Adipocyte (in vitro differentiated cells): Measurements from ENCODE around the gene OR10H3.
A peak's percentile ranks its signal among the peaks of the same experiment; 100 is the strongest.
"Not testable (repeated sequence)": the region's sequence is repeated elsewhere in the genome, so short reads cannot be mapped to it uniquely, and the experiment has no call there.

Experiments used
- DNase-seq: peaks from one replicate; pipeline ENCODE4 v3.0.0-alpha.2; 2015; ENCODE audit warnings: low read depth
- H3K27me3 ChIP-seq: replicated peaks from 2 replicates; pipeline ENCODE4 v1.7.0; 2013; ENCODE audit warnings: mild to moderate bottlenecking, low read length, moderate library complexity; ENCODE audit not compliant: control insufficient read depth, insufficient read depth
- H3K36me3 ChIP-seq: 2 replicates; pipeline ENCODE4 v1.7.0; 2013; ENCODE audit warnings: low read length, mild to moderate bottlenecking, moderate library complexity; ENCODE audit not compliant: control insufficient read depth, insufficient read depth, severe bottlenecking
- H3K4me1 ChIP-seq: 2 replicates; pipeline ENCODE4 v1.7.0; 2013; ENCODE audit warnings: mild to moderate bottlenecking, low read length, moderate library complexity; ENCODE audit not compliant: control insufficient read depth, insufficient read depth
- H3K4me3 ChIP-seq: 2 replicates; pipeline ENCODE4 v1.7.0; 2013; ENCODE audit warnings: mild to moderate bottlenecking, low read length, moderate library complexity
- H3K9ac ChIP-seq: 2 replicates; pipeline ENCODE4 v1.7.0; 2013; ENCODE audit warnings: mild to moderate bottlenecking, low read length, moderate library complexity
- H3K9me3 ChIP-seq: 2 replicates; pipeline ENCODE4 v1.7.0; 2013; ENCODE audit warnings: mild to moderate bottlenecking, low read length, moderate library complexity; ENCODE audit not compliant: control insufficient read depth

OR10H3 gene

DNA sequence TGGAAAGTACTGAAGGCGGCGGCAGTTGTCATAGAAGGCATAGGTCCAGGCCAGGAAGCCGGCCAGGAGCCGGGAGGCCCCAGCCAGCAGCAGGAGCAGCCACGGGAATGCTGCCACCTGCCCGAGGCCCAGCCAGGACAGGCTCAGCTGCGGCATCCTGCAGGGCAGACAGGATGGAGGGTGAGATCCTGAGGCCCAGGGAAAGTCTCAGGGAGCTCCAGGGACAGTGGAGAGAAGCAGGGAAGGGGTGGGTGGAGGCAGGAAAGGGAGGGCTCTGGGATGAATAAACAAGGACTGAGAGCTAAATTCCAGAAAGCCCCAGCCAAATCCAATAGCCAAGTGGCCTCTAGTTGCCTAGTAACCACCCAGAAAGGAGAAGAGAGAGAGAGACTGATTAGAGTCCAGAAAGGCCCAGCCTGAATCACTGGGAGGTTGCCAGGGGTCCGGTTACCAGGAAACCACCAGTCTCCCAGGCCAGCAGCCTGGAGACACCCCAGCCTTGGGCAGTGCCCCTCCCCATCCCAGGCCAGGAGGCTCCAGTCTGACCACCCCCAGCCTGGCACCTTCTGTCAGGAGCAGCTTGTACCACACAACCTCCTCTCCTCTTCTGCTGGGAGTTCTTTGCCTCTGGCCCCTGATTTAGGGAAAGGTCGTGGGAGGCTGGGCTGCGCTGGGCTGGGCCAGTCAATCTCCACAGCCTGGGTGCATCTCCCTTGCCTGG is 42.1 kb downstream of the OR10H3 start:
- Histone ChIP-seq H3K9ac (no peak overlapping the region), H3K27me3 (no peaks in the 10 kb centered on the region), H3K4me1 (no peaks in the 10 kb centered on the region), H3K4me3 (no peak overlapping the region), H3K9me3 (peaks cover 3% of the 10 kb centered on the region), H3K36me3 (no peaks in the 10 kb centered on the region)
- peak; percentile 1 for DNase-seq

DNA sequence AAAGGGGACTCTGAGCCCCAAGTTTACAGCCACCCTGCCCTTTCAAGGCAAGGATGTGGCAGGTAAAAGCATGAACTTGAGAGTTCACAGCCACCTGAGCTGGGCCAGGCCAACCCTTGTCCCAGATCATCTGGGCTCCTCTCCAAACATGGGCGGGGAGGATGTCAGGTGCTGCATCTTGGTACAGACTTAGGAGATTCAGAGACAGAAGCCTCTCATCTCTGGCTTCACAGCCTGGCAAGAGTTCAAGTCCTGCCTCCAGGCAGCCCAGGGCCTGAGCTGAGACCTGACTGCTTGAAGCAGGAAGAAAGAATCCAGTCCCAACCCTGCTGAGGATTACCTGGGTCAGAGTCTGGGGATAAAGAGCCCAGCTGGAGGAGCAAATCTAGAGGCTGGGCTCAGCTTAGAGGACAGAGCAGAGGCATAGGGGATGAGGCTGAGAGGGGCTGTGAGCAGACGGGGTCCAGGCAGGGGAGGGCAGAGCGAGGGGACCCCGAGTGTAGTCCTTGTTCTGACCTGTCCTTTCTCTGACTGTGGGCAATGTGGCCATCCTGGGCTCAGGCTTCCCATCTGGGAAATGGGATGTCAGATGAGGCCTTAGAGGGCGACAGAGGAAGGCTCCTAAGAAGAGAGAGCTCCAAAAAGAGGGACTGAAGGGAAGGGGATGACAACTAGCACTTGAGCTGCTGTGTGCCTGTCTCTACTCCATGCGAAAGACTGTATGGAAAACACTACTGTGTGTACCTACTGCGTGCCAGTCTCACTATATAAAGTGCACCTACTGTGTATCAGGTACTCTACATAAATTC is 43.0 kb downstream of the OR10H3 start:
- Histone ChIP-seq H3K4me3 (no peak overlapping the region), H3K4me1 (no peaks in the 10 kb centered on the region)
- no peak for DNase-seq

GRCh38 chr19:15781661-15782060 is 43.9 kb downstream of the OR10H3 start:
- Histone ChIP-seq H3K4me3 (no peak overlapping the region), H3K4me1 (no peaks in the 10 kb centered on the region), H3K36me3 (no peaks in the 10 kb centered on the region), H3K27me3 (no peaks in the 10 kb centered on the region), H3K9me3 (no peaks in the 10 kb centered on the region), H3K9ac (no peak overlapping the region)
- DNase-seq = no peak

More for the DNA sequence above, 43.0 kb downstream of the OR10H3 start:
- Histone ChIP-seq H3K9me3 (no peaks in the 10 kb centered on the region), H3K9ac (no peak overlapping the region), H3K27me3 (no peaks in the 10 kb centered on the region), H3K36me3 (no peaks in the 10 kb centered on the region)

DNA sequence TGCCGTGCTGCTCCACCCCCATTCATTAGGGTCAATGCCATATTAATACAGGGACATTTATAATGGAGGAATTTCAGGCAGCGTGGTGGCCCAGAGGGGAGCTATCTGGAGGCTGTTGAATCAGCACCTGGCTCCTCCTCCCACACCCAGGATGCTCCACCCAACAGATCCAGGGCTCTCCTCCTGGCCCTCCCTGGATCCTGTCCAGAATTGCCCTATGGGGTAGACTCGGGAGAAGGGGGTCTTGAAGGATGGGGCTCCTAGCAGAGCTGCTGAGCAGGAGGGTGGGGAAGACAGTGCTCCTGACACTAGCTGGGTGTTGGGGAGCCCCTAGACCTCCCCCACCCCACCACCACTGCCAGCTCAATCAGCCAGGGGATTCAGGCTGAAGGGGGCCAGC is 44.4 kb downstream of the OR10H3 start:
- no peak for DNase-seq
- Histone ChIP-seq H3K4me3 (no peak overlapping the region), H3K4me1 (no peaks in the 10 kb centered on the region), H3K9ac (no peak overlapping the region), H3K36me3 (no peaks in the 10 kb centered on the region), H3K9me3 (no peaks in the 10 kb centered on the region), H3K27me3 (peaks cover 5% of the 10 kb centered on the region)

DNA sequence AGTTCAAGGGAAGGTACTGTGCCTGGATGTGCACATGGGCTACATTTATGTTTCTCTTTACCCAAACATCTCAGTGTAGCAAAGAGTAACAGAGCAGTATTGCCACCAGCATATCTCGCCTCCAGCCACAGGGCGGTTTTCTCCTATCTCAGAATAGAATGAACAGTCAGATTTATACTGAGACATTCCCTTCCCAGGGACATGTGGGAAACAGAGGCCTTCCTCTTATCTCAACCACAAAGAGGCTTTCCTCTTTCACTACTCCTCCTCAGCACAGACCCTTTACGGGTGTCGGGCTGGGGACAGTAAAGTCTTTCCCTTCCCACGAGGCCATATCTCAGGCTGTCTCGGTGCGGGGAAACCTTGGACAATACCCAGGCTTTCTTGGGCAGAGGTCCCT is 45.1 kb downstream of the OR10H3 start:
- H3K4me1 ChIP-seq, DNase-seq: not testable (repeated sequence)

DNA sequence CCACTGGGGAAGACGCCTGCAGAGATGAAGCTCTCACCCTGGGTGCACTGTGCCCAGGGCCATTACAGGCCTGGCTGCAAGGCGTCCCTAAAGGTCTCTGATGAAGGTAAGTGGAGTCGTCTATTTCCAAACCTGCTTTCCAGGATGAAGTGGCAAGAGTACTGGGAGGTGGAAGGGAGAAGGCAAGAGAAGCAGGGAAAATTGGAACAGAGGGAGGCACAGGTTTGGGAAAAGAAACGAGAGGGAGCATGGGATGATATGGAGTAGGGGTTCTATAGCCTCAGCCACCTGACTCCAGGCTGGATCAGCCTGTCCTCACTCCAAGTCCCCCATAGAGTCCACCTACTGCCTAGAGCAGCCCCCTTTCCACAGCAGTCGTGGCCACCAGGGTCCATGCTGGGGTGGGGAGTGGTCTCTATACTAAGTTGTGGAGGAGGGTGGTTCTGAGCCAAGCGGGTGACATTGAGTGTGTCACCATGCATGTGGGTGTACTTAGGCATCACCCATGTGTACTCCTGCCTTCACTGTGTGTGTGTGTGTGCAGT is 49.9 kb downstream of the OR10H3 start, which contains the start of gene OR10H5:
TSS of gene OR10H5 (plus strand) at position 51 of the 545 bp plus-strand sequence. CDS start 6,388 bp downstream, outside the sequence.
- Histone ChIP-seq H3K36me3 (no peaks in the 10 kb centered on the region), H3K9ac (no peak within 1 kb of the TSS), H3K4me1 (no peaks in the 10 kb centered on the region), H3K4me3 (no peak within 1 kb of the TSS), H3K9me3 (no peaks in the 10 kb centered on the region), H3K27me3 (peaks cover 16% of the 10 kb centered on the region)
- no peak for DNase-seq

More for the DNA sequence above, 45.1 kb downstream of the OR10H3 start:
- peaks cover 11% of the 10 kb centered on the region for H3K27me3 ChIP-seq
- not testable (repeated sequence) for H3K9ac ChIP-seq, H3K9me3 ChIP-seq, H3K4me3 ChIP-seq, H3K36me3 ChIP-seq

- Histone ChIP-seq H3K9me3 (no peaks in the 10 kb centered on the region), H3K4me1 (no peaks in the 10 kb centered on the region), H3K36me3 (no peaks in the 10 kb centered on the region), H3K4me3 (no peak overlapping the region), H3K27me3 (peaks cover 16% of the 10 kb centered on the region), H3K9ac (no peak overlapping the region)
- no peak for DNase-seq
Observed at GRCh38 chr19:15788594-15789270, 50.9 kb downstream of the OR10H3 start.

DNA sequence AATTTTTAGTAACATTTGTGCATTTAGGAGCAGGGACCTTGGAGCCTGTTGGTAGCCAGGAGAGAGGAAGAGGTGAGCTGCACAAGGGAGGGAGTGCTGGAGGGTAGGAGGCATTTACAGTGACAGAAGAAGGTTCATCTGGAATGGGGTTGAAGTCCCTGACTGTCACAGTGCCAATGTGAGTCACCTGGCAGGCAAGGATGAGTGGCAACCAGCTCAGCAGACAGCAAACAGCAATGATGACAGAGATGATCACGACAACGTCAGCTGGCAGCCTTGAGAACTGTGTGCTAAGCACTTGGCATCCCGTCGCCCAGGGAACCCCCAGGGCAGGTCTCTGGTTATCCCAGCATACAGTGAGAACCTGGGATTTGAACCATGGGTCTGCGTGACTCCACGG is 52.3 kb downstream of the OR10H3 start:
- DNase-seq = no peak
- peaks cover 16% of the 10 kb centered on the region for H3K27me3 ChIP-seq
- no peaks in the 10 kb centered on the region for H3K36me3 ChIP-seq
- H3K9me3 ChIP-seq = no peaks in the 10 kb centered on the region
- H3K9ac ChIP-seq = no peak overlapping the region
- H3K4me1 ChIP-seq = no peaks in the 10 kb centered on the region
- H3K4me3 ChIP-seq = no peak overlapping the region
